GM19324 (cell line): ENCODE data around the gene TRMT5.

Source experiments
- ATAC-seq: cut with Tn5 transposase; IDR thresholded peaks from one replicate; pipeline ENCODE4 v1.9.1; 2021; ENCODE audit warnings: mild to moderate bottlenecking, moderate library complexity; ENCODE audit not compliant: unreplicated experiment, low FRiP score

Gene TRMT5

GRCh38 chr14:60980811-60981632 lies at the start of gene TRMT5, which contains the start of gene SLC38A6:
TSS of gene TRMT5 (minus strand) at chr14:60981079. CDS start at chr14:60980973, 106 bp downstream.
TSS of gene SLC38A6 (plus strand) at chr14:60981245. CDS start at chr14:60981278, 33 bp downstream.
- peak; percentile 89 for ATAC-seq

GRCh38 chr14:61026526-61026925 lies 45.6 kb upstream of the TRMT5 start:
- ATAC-seq: no peak

- ATAC-seq: no peak
Measured at GRCh38 chr14:61025251-61026223, 44.7 kb upstream of the TRMT5 start.

- no peak for ATAC-seq
Measured at GRCh38 chr14:61019537-61019936, 38.7 kb upstream of the TRMT5 start.

- ATAC-seq: no peak
Measured at GRCh38 chr14:61003571-61003970, 22.7 kb upstream of the TRMT5 start.

GRCh38 chr14:60999536-60999935 lies 18.7 kb upstream of the TRMT5 start:
- no peak for ATAC-seq

GRCh38 chr14:60998617-60999016 lies 17.7 kb upstream of the TRMT5 start:
- ATAC-seq: no peak

- no peak for ATAC-seq
Measured at GRCh38 chr14:60989599-60989998, 8.7 kb upstream of the TRMT5 start.

GRCh38 chr14:60986500-60986899 lies 5.6 kb upstream of the TRMT5 start:
- ATAC-seq: no peak

GRCh38 chr14:60984196-60984595 lies 3.3 kb upstream of the TRMT5 start:
- no peak for ATAC-seq

GRCh38 chr14:60981633-60982455 lies 965 bp upstream of the TRMT5 start:
- ATAC-seq: no peak

- no peak for ATAC-seq
Measured at GRCh38 chr14:60977847-60978246, 3.0 kb downstream of the TRMT5 start.

GRCh38 chr14:60975551-60975950 lies 5.3 kb downstream of the TRMT5 start:
- ATAC-seq: no peak

- ATAC-seq: no peak
Measured at GRCh38 chr14:60974090-60974651, 6.7 kb downstream of the TRMT5 start.

GRCh38 chr14:60973070-60973469 lies 7.8 kb downstream of the TRMT5 start:
- no peak for ATAC-seq

- no peak for ATAC-seq
Measured at GRCh38 chr14:60972295-60972694, 8.6 kb downstream of the TRMT5 start.

GRCh38 chr14:60971271-60971670 lies 9.6 kb downstream of the TRMT5 start:
- ATAC-seq: no peak

GRCh38 chr14:60970146-60970545 lies 10.7 kb downstream of the TRMT5 start:
- ATAC-seq: no peak

GRCh38 chr14:60968671-60969070 lies 12.2 kb downstream of the TRMT5 start:
- ATAC-seq: no peak

- ATAC-seq: no peak
Measured at GRCh38 chr14:60968099-60968498, 12.8 kb downstream of the TRMT5 start.
